ENCODE results near the gene RPTOR.

Gene RPTOR

DNA sequence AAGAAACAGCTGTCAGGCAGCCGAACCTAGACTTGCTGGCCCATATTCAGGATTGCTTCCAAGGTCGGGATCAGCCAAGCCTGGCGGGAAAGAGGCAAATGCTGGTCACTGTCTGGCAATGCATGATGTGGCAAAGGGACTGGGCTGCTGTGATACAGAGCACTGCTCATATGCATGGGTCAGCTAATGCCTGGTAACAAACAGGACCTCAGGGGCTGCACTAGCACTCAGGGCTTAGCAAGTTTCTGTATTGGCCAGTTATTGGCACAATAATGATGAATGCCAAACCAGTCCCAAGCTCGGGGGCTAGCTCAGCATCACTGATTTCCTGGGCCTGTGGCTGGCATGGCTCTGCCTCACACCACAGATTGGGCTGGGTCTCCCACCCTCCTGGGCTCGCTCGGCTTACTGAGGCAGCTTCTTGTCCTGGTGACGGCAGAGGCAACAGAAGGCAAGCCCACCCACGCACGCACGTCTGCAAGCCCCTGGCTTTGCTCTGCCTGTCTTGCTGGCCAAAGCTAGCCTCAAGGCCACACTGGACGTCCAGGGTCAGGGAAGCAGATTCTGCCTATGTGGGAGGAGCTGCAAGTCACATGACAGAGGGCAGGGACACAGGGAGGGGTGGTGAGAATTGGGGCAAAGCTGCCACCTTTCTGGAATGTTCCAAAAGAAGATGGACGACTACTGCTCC lies 21.4 kb upstream of the RPTOR start:
- H3K4me3 ChIP-seq (ENCODE audit: low read depth, low read length) = no peak overlapping the region
- TF ChIP-seq CTCF (IDR thresholded peaks at IDR 0.05; ENCODE audit: low read depth, low read length) = no peak

- H3K4me3 ChIP-seq (ENCODE audit: low read depth, low read length) = no peak overlapping the region
- TF ChIP-seq CTCF (IDR thresholded peaks at IDR 0.05; ENCODE audit: low read depth, low read length) = no peak
These were observed 20.5 kb upstream of the RPTOR start for GRCh38 chr17:80523956-80524712.

GRCh38 chr17:80526116-80526910 lies 18.3 kb upstream of the RPTOR start:
- no peak overlapping the region for H3K4me3 ChIP-seq (ENCODE audit: low read depth, low read length)
- no peak for TF ChIP-seq CTCF (IDR thresholded peaks at IDR 0.05; ENCODE audit: low read depth, low read length)

- no peak for TF ChIP-seq CTCF (IDR thresholded peaks at IDR 0.05; ENCODE audit: low read depth, low read length)
- H3K4me3 ChIP-seq (ENCODE audit: low read depth, low read length) = no peak overlapping the region
These were observed 17.5 kb upstream of the RPTOR start for GRCh38 chr17:80527016-80527645.

DNA sequence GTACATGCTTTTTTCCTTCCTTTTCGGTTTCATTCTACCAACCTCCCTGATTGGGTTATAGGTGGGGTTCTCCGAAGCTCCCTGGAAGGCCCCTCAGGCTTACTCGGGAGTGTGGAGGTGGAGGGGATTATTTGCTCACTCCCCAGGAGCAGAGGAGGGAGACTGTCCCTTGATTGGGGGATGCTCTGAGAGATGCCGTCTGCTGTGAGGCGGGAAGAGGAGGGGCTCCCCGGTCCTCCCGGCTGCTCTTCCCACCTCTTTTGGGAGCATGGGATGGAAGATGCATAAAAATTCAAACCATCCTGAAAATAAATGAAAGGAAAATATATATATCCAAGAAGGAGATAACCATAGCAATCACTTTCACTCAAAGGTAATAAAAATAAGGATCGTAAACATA lies 16.1 kb upstream of the RPTOR start:
- H3K4me3 ChIP-seq (ENCODE audit: low read depth, low read length) = no peak overlapping the region
- TF ChIP-seq CTCF (IDR thresholded peaks at IDR 0.05; ENCODE audit: low read depth, low read length) = no peak

- no peak for TF ChIP-seq CTCF (IDR thresholded peaks at IDR 0.05; ENCODE audit: low read depth, low read length)
- no peak overlapping the region for H3K4me3 ChIP-seq (ENCODE audit: low read depth, low read length)
These were observed 15.3 kb upstream of the RPTOR start for GRCh38 chr17:80529104-80529903.
